ENCODE data around the gene CYP2S1.
"Not testable (repeated sequence)": the region's sequence is repeated elsewhere in the genome, so short reads cannot be mapped to it uniquely, and the experiment has no call there.

The CYP2S1 gene

DNA sequence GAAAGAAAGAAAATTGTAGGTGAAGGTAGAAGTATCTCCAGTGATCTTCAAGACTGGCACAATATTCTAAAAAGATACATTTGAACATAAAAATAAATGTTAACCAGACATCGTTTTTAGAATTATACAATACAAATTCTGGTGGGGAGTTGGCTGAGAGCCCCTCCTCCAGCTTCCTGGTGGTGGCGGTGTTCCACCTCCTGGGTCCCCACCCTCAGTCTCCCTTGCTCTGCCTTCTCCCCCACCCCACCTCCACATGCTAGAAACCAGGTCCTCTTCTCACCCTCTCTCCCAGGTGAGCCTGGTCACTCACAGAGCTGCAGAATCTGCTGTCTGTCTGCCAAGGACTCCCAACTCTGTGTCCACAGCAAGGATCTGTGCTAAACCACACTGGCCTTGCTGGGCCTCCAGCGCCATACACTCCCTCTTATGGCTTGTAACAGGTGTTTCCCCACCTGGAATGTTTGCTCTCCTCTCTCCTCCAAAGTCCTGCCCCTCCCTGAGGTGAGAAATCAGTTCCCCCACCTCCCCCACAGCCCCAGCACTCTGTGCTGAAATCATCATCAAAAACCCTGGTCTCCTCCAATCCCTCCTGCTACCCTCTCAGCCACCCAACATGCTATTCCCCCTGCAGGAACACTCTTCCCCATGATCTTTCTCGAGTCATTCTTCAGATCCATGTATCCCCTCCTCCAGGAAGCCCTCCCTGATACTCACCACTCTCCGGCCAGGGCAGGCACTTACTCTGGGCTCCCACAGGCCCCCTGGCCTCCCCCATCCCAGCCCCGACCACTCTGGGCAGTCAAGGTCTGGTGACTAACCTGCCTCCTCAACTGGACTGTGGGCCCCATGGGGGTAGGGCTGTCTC is 20.5 kb upstream of the CYP2S1 start:
- no peaks in the 10 kb centered on the region for H3K9me3 ChIP-seq (ENCODE audit: control insufficient read depth, insufficient read depth, low read depth, low read length)
- H3K36me3 ChIP-seq (ENCODE audit: control insufficient read depth, insufficient read depth, low read length) = peaks cover 12% of the 10 kb centered on the region; the same call in 1 of the 2 replicates
- no peak overlapping the region for H3K27ac ChIP-seq (ENCODE audit: low read depth, low read length)
- H3K27me3 ChIP-seq (ENCODE audit: control insufficient read depth, insufficient read depth, low read length) = no peaks in the 10 kb centered on the region
- H3K4me3 ChIP-seq (ENCODE audit: low read depth, low read length) = no peak overlapping the region
- H3K9ac ChIP-seq (ENCODE audit: low read length) = no peak overlapping the region
- H3K4me1 ChIP-seq (ENCODE audit: control insufficient read depth, insufficient read depth, low read length) = peaks cover 23% of the 10 kb centered on the region

DNA sequence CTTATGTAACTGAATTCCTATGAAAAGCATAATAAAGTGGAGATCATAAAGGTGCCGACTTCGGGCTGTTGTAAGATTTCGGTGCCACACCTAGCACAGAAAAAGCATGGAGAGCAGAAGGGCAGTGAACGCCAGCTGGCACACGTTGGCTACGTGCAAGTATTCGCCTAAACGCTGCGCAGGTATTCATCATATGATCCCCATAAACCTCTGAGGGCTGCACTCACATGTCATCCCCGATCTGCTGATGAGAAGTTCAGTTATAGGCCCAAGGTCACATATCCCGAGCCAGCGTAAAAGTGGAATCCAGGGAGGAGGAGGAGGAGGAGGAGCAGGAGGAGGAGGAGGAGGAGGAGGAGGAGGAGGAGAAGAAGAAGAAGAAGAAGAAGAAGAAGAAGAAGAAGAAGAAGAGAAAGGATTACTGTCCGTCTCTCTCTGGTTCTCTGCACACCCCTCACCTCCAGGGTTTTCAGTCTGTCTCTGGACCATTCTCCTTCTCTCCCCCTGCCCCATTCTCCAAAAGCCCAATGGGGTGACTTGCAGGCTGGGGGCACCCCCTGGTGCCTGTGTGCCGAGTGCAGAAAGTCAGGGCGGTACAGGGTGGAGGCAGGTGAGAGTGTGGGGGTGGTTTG is 18.6 kb upstream of the CYP2S1 start:
- Histone ChIP-seq H3K9ac (ENCODE audit: low read length) (peak overlapping the region; percentile 97), H3K4me3 (ENCODE audit: low read depth, low read length) (peak overlapping the region; percentile 70; the same call in 1 of the 2 replicates), H3K27ac (ENCODE audit: low read depth, low read length) (peak overlapping the region; percentile 91; the same call in 1 of the 2 replicates), H3K27me3 (ENCODE audit: control insufficient read depth, insufficient read depth, low read length) (no peaks in the 10 kb centered on the region), H3K4me1 (ENCODE audit: control insufficient read depth, insufficient read depth, low read length) (peaks cover 22% of the 10 kb centered on the region), H3K36me3 (ENCODE audit: control insufficient read depth, insufficient read depth, low read length) (peaks cover 8% of the 10 kb centered on the region; the same call in 1 of the 2 replicates), H3K9me3 (ENCODE audit: control insufficient read depth, insufficient read depth, low read depth, low read length) (peaks cover 6% of the 10 kb centered on the region; the same call in 1 of the 2 replicates)

DNA sequence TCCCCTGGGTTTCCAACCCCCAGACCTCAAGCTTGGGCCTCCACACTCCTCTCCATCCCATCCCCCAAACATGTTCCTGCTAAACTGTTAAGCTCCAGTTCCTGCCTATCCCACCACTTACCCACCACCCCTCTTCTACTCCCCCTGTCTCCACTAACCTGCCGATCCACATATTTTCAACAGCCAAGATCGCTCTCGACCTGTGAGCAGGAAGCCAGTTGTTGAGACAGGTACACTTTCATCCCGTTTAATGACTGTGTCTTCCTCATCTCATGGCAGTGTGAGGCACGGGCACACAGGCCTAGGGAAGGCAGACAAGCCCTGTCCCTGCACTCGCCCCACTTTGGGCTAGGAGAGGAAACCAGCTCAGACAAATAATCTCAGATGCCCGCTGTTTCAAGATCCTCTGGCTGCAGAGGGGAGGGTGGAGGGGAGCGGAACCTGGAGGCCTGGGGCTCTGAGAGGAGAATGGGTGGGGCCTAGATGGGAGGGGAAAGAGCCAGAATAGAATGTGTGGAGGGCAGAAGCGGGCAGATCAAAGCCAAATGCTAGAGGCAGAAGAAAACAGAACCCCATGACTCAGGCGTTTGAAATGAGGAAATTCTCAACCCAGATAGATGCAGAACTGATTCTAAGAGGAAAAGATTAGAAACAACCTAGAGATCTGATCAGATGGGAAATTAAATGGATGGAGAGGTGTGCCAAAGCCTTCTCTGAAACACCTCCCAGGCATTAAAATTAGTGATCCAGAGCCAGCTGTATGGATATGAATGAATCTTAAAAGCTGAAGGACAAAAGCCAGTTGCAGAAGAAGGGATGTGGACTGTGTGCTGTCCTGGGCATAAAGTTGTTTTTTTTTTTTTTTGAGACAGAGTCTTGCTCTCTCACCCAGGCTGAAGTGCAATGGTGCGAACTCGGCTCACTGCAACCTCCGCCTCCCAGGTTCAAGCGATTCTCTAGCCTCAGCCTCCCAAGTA is 16.9 kb upstream of the CYP2S1 start:
- Histone ChIP-seq H3K9me3 (ENCODE audit: control insufficient read depth, insufficient read depth, low read depth, low read length) (peaks cover 7% of the 10 kb centered on the region; the same call in 1 of the 2 replicates), H3K27me3 (ENCODE audit: control insufficient read depth, insufficient read depth, low read length) (no peaks in the 10 kb centered on the region), H3K4me1 (ENCODE audit: control insufficient read depth, insufficient read depth, low read length) (peaks cover 22% of the 10 kb centered on the region), H3K36me3 (ENCODE audit: control insufficient read depth, insufficient read depth, low read length) (peaks cover 3% of the 10 kb centered on the region; the same call in 1 of the 2 replicates), H3K4me3 (ENCODE audit: low read depth, low read length) (peak overlapping the region; percentile 70), H3K9ac (ENCODE audit: low read length) (peak overlapping the region; percentile 97), H3K27ac (ENCODE audit: low read depth, low read length) (peak overlapping the region; percentile 91)

- not testable (repeated sequence) for H3K4me3 ChIP-seq (ENCODE audit: low read depth, low read length); H3K36me3 ChIP-seq (ENCODE audit: control insufficient read depth, insufficient read depth, low read length); H3K27ac ChIP-seq (ENCODE audit: low read depth, low read length); H3K9me3 ChIP-seq (ENCODE audit: control insufficient read depth, insufficient read depth, low read depth, low read length); H3K9ac ChIP-seq (ENCODE audit: low read length); H3K27me3 ChIP-seq (ENCODE audit: control insufficient read depth, insufficient read depth, low read length)
- peaks cover 19% of the 10 kb centered on the region for H3K4me1 ChIP-seq (ENCODE audit: control insufficient read depth, insufficient read depth, low read length)
Measured at GRCh38 chr19:41180173-41180572, 12.8 kb upstream of the CYP2S1 start.

DNA sequence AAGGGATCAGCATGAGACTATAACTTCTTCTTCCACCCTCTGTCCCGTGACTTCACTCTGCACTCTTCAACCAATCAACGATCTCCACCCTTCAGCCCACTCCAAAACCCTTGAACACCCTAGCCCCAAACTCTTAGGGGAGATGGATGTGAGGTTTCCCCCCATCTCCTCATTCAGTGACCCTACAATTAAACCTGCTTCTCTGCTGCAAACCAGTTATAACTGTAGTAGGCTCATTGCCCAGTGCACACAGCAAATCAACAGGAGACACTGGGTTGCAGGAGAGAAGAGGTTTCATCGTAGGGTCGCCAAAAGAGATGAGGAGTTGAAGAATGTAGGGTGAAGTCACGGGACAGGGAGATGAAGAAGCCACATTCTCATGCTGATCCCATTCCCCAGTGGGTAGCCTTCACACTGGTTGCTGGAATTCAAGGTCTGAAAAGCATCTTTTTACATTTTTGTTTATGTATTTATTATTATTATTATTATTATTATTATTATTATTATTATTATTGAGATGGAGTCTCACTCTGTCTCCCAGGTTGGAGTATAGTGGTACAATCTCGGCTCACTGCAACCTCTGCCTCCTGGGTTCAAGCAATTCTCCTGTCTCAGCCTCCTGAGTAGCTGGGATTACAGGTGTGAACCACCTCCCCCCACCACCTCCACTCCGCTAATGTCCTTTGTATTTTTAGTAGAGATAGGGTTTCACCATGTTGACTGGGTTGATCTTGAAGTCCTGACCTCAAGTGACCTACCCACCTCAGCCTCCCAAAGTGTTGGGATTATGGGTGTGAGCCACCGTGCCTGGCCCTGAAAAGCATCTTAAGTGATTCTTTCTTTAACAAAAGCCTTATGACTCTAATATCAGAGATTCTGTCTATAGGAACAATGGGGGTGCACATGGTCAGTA is 5.8 kb upstream of the CYP2S1 start:
- H3K4me3 ChIP-seq (ENCODE audit: low read depth, low read length) = peak overlapping the region; percentile 3; the same call in 1 of the 2 replicates
- H3K27me3 ChIP-seq (ENCODE audit: control insufficient read depth, insufficient read depth, low read length) = no peaks in the 10 kb centered on the region
- H3K9ac ChIP-seq (ENCODE audit: low read length) = peak overlapping the region; percentile 62

DNA sequence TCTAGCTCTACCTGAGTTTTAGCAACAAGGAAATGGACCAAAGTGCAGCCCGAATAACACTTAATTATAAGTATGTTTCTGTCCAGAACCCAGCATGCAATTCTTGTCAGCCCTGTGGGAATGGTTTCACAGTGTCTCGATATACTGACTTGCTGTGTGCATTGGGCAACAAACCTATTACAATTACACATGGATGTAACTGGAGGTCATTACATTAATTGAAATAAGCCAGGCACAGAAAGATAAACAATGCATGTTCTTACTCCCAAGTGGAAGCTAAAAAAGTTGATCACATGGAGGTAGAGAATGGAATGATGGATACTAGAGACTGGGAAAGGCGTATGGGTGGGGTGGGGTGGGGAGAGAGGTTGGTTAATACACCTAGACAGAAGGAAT is 5.1 kb upstream of the CYP2S1 start:
- H3K9me3 ChIP-seq (ENCODE audit: control insufficient read depth, insufficient read depth, low read depth, low read length) = no peaks in the 10 kb centered on the region
- H3K36me3 ChIP-seq (ENCODE audit: control insufficient read depth, insufficient read depth, low read length) = no peaks in the 10 kb centered on the region
- H3K4me3 ChIP-seq (ENCODE audit: low read depth, low read length) = no peak overlapping the region
- no peak overlapping the region for H3K9ac ChIP-seq (ENCODE audit: low read length)
- H3K27me3 ChIP-seq (ENCODE audit: control insufficient read depth, insufficient read depth, low read length) = no peaks in the 10 kb centered on the region; the same call in 1 of the 2 replicates
- H3K27ac ChIP-seq (ENCODE audit: low read depth, low read length) = no peak overlapping the region
- H3K4me1 ChIP-seq (ENCODE audit: control insufficient read depth, insufficient read depth, low read length) = peaks cover 49% of the 10 kb centered on the region

More for the DNA sequence above, 5.8 kb upstream of the CYP2S1 start:
- H3K27ac ChIP-seq (ENCODE audit: low read depth, low read length) = peak overlapping the region; percentile 73; the same call in 1 of the 2 replicates
- H3K4me1 ChIP-seq (ENCODE audit: control insufficient read depth, insufficient read depth, low read length) = peaks cover 44% of the 10 kb centered on the region
- H3K36me3 ChIP-seq (ENCODE audit: control insufficient read depth, insufficient read depth, low read length) = no peaks in the 10 kb centered on the region
- no peaks in the 10 kb centered on the region for H3K9me3 ChIP-seq (ENCODE audit: control insufficient read depth, insufficient read depth, low read depth, low read length)

- Histone ChIP-seq H3K9me3 (ENCODE audit: control insufficient read depth, insufficient read depth, low read depth, low read length) (no peaks in the 10 kb centered on the region), H3K36me3 (ENCODE audit: control insufficient read depth, insufficient read depth, low read length) (peaks cover 2% of the 10 kb centered on the region), H3K27ac (ENCODE audit: low read depth, low read length) (peak overlapping the region; percentile 82), H3K9ac (ENCODE audit: low read length) (peak overlapping the region; percentile 76), H3K27me3 (ENCODE audit: control insufficient read depth, insufficient read depth, low read length) (no peaks in the 10 kb centered on the region; the same call in 1 of the 2 replicates), H3K4me1 (ENCODE audit: control insufficient read depth, insufficient read depth, low read length) (peaks cover 47% of the 10 kb centered on the region), H3K4me3 (ENCODE audit: low read depth, low read length) (peak overlapping the region; percentile 29; the same call in 1 of the 2 replicates)
Measured at GRCh38 chr19:41189425-41190065, 3.5 kb upstream of the CYP2S1 start.

- peaks cover 46% of the 10 kb centered on the region for H3K4me1 ChIP-seq (ENCODE audit: control insufficient read depth, insufficient read depth, low read length)
- no peaks in the 10 kb centered on the region for H3K9me3 ChIP-seq (ENCODE audit: control insufficient read depth, insufficient read depth, low read depth, low read length)
- H3K4me3 ChIP-seq (ENCODE audit: low read depth, low read length) = peak overlapping the region; percentile 82
- no peaks in the 10 kb centered on the region; the same call in 1 of the 2 replicates for H3K27me3 ChIP-seq (ENCODE audit: control insufficient read depth, insufficient read depth, low read length)
- peak overlapping the region; percentile 77 for H3K9ac ChIP-seq (ENCODE audit: low read length)
- peak overlapping the region; percentile 32; the same call in 1 of the 2 replicates for H3K27ac ChIP-seq (ENCODE audit: low read depth, low read length)
- H3K36me3 ChIP-seq (ENCODE audit: control insufficient read depth, insufficient read depth, low read length) = peaks cover 39% of the 10 kb centered on the region
Measured at GRCh38 chr19:41193430-41194156, 574 bp downstream of the CYP2S1 start.

- Histone ChIP-seq H3K27me3 (ENCODE audit: control insufficient read depth, insufficient read depth, low read length) (no peaks in the 10 kb centered on the region; the same call in 1 of the 2 replicates), H3K4me3 (ENCODE audit: low read depth, low read length) (peak overlapping the region; percentile 82), H3K4me1 (ENCODE audit: control insufficient read depth, insufficient read depth, low read length) (peaks cover 43% of the 10 kb centered on the region), H3K9me3 (ENCODE audit: control insufficient read depth, insufficient read depth, low read depth, low read length) (no peaks in the 10 kb centered on the region), H3K36me3 (ENCODE audit: control insufficient read depth, insufficient read depth, low read length) (peaks cover 45% of the 10 kb centered on the region), H3K27ac (ENCODE audit: low read depth, low read length) (no peak overlapping the region), H3K9ac (ENCODE audit: low read length) (peak overlapping the region; percentile 21)
Measured at GRCh38 chr19:41194157-41194552, 1.1 kb downstream of the CYP2S1 start.
